ENCODE results near the gene SGCB.

The SGCB gene

GRCh38 chr4:52017814-52018213 lies 20.3 kb downstream of the SGCB start:
- no peak for DNase-seq

GRCh38 chr4:52016981-52017380 lies 21.1 kb downstream of the SGCB start:
- no peak for DNase-seq

- no peak for DNase-seq
These were observed 22.7 kb downstream of the SGCB start for GRCh38 chr4:52015366-52015765.

- DNase-seq, result no peak
These were observed 23.2 kb downstream of the SGCB start for GRCh38 chr4:52014903-52015302.

GRCh38 chr4:52012651-52013050 lies 25.4 kb downstream of the SGCB start:
- DNase-seq, result no peak

GRCh38 chr4:52010986-52011385 lies 27.1 kb downstream of the SGCB start:
- no peak for DNase-seq

- no peak for DNase-seq
These were observed 31.2 kb downstream of the SGCB start for GRCh38 chr4:52006887-52007286.

GRCh38 chr4:52005604-52006273 lies 32.4 kb downstream of the SGCB start:
- DNase-seq, result no peak

GRCh38 chr4:52004414-52004813 lies 33.7 kb downstream of the SGCB start:
- DNase-seq, result no peak

GRCh38 chr4:52001616-52002015 lies 36.5 kb downstream of the SGCB start:
- no peak for DNase-seq

GRCh38 chr4:51999250-51999649 lies 38.8 kb downstream of the SGCB start:
- no peak for DNase-seq

GRCh38 chr4:51998837-51999236 lies 39.3 kb downstream of the SGCB start:
- no peak for DNase-seq

- no peak for DNase-seq
These were observed 40.5 kb downstream of the SGCB start for GRCh38 chr4:51997647-51998046.

GRCh38 chr4:51995647-51996220 lies 42.4 kb downstream of the SGCB start:
- DNase-seq, result no peak
